Stimulated activated CD4-positive, alpha-beta T cell treated with anti-CD3 and anti-CD28 coated beads, Interleukin-4, amount 100 ng/mL, for 4 hours (primary cell): ENCODE results near the gene THSD4.
"Not testable (repeated sequence)": the region's sequence is repeated elsewhere in the genome, so short reads cannot be mapped to it uniquely, and the experiment has no call there.

Source experiments
- DNase-seq, 2 experiments: peaks; one replicate each; pipeline ENCODE4 v3.0.0-alpha.2; 2020

The THSD4 gene

DNA sequence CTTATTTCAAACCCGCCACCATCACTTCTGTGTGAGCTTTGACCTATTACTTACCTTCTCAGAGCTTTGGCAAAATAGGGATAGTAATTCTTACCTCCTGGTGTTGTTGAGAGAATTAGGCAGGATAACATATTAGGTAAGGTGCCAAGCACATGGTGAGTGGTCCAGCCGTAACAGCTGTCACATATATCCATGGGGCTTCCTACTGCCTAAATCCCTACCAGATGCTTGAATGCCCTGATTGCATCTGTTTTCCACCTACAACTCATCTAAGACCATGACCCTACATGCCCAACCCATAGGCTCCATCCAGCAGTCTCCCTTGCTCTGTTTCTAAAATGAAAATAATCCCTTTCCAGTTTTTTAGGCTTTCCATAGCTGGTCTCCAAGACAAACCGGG is 532.8 kb downstream of the THSD4 start:
- DNase-seq, result no peak

DNA sequence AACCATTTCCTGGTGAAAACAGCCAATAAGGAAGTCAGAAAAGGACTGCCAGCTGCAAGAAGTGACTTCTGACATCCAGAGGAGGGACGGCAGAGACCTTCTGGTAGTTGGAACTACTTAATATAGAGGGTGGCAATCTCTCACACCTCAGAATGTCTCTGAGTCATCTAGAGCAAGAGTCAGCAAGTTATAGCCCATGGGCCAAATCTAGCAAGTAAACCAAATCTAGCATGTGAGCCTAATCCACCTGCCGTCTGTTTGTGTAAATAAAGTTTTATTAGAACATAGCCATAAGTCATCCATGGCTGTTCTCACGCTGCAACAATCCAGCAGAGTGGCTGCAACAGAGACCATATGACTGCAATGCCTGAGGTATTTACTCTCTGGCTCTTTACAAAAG is 534.6 kb downstream of the THSD4 start:
- DNase-seq, result no peak

DNA sequence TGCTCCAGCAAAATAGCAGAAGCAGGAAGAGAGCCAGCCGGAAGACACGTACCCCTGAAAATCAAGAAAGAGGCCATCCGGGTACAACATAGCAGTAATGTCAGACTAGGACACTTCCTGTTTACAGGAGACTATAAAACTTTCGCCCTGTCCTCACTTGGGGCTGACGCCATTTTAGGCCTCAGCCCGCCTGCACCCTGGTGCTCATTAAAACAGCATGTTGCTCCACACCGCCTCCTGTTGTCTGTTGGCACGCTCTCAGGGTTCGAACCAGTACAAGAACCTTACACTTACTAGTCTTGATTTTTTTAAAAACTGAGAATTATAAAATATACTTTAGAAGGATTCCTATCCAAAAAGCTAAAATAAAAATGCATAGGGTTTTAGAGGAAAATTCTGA is 535.3 kb downstream of the THSD4 start:
- DNase-seq, result no peak

GRCh38 chr15:71651750-71652186 is 536.5 kb downstream of the THSD4 start:
- no peak for DNase-seq

- no peak for DNase-seq
Observed at GRCh38 chr15:71654042-71654719, 538.9 kb downstream of the THSD4 start.

DNA sequence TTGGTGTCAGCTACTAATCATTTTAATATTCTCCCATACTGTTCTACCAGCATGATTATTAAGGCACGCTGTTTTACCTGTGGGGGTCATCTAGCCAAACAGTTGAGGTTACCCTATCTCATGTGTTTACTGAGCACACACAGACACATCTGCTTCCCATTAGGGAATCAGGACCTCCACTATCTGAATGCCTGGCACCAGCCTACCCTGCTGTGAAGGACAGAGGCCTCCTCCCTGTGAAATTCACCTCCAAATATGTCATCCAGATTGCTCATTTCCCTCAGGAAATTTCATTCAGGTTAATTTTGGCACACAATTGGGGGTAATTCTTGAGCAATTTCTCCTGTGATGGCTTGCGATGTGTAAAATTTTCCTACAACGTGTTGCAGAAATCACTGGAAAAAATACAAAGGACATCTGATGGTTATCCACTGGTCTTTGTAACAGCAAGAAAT is 539.5 kb downstream of the THSD4 start:
- DNase-seq, result no peak

DNA sequence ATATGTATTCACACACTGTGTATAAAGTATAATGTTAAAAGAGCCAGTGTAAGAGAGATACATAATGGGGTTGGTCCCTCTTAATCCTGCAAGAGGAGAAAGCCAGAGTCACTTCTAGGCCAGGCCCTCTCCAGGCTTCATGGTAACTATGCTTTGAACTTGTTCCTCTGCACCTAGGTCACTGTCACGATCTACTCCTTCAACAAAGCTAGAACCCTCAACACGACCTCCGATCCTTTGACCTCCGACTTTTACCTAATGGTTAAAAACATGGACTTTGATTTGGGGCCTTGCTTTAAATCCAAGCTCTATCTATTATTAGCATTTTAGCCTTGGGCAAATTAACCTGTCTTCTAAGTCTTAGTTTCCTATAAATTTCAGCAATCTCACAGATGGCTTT is 541.2 kb downstream of the THSD4 start:
- no peak for DNase-seq

GRCh38 chr15:71657141-71657540 is 541.9 kb downstream of the THSD4 start:
- no peak for DNase-seq

DNA sequence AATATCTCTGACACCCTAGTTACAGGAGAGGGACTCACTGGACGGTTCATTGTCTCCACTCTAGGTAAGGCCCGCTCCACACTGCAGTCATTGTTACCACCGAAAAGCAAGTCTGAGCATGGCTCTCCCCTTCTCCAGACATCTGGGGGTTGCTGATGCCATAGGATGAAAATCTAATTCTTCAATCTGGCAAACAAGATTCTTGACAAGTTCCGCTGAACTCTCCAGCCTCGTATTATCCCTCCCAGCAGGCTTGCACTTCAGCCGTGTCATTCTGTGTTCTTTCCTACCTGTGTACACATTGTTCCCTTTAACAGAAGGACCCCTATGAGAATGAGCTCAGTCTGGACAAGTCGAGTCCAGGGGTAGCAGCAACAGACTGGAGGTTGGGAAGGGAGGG is 542.8 kb downstream of the THSD4 start:
- no peak for DNase-seq

- DNase-seq, result no peak
Observed at GRCh38 chr15:71658827-71659729, 543.8 kb downstream of the THSD4 start.

- DNase-seq, result no peak
Observed at GRCh38 chr15:71659730-71660067, 544.4 kb downstream of the THSD4 start.

- no peak for DNase-seq
Observed at GRCh38 chr15:71660501-71660900, 545.2 kb downstream of the THSD4 start.

DNA sequence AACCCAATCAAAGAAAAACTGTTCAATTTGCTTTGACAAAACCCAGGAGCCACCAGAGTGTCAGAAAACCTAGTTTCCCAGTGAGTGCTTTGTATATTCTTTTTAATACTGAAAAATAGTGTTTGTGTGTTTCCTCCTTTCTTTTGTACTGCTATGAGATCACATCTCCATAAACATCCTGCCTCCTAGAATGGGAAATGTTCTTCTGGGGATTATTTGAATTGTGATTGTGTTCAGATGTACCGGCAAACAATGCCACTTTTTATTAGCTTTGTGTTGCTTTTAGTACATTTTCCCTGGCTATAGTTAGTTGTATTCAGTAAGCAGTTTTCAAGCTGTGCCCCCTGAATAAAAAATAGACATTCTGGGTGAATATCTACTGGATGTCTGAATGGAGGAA is 547.0 kb downstream of the THSD4 start:
- DNase-seq, result no peak

- DNase-seq, result no peak
Observed at GRCh38 chr15:71664622-71665021, 549.4 kb downstream of the THSD4 start.

DNA sequence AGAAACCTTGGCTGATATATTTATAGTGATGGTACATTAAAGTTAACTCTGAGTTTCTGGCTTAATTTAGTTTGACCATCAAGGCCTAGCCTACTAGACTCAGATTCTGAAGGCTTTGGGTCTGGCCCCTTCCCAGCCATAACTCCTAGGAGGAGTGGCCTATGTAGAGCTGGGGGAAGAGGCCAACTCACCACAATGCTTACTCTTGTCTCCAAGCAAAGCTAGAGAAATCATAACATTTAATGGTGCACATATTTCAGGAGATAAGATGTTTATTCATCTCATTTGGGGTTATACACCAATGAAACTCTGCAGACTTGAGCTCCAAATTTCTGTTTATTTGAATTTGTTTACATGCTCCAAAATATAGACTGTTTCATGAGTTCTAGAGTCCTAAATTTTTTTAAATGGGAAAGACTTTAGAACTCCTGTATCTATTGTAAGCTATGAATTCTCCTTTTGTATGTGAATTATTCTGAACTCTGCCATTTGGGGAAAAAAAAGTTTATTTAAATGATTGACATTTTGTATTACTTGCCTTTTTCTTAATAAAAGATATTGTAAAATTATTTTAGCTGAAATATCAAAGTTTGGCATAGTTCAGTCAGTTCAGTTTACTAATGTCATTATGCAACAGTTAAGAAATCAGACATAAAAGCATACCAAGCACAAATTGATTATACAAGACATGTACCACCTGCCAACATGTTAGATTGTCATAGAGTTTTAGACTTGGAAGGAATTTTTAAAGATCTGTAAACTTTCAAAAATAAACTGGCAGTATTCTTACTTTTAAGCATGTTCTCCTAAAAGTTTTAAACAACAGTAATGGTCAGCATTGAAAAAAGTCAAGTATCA is 551.7 kb downstream of the THSD4 start:
- no peak for DNase-seq

DNA sequence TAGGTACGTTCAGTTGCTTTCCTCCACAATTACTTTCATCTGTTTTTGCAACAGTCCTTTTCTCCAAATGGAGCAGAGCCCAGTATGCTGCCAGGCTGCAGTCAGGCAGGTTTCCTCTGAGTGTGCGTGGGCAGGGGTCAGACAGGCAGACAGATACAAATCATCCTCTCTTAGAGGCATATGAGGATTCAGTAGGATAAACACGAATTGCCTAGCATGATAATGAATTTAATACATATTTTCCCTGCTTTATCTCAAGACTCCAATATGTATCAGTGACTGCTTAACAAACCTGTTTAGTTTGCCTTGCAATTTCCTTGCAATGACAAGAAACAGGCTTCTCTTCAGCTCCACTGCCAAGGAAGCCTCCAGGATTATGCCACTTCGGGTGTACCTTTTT is 554.4 kb downstream of the THSD4 start:
- DNase-seq, result no peak

GRCh38 chr15:71670222-71670621 is 555.0 kb downstream of the THSD4 start:
- not testable (repeated sequence) for DNase-seq

DNA sequence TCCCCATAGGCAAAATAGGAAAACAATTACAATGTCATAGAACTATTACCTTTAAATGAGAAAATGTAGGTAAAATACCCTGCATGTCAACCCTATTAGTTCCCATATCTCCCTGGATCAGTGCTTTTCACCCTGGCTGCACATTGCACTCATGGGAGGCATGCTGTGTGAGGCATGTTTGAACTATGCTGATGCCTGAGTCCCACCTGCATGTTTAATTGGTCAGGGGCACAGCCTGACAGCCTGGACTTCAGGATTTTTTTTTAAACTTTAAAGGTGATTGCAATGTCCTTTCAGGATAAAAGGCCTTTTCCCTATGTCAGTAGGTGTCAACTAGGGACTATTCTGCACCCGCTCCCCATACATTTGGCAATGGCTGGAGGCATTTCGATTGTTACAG is 559.1 kb downstream of the THSD4 start:
- no peak for DNase-seq

GRCh38 chr15:71677352-71677751 is 562.1 kb downstream of the THSD4 start:
- DNase-seq, result no peak

GRCh38 chr15:71677766-71678165 is 562.5 kb downstream of the THSD4 start:
- DNase-seq, result no peak

DNA sequence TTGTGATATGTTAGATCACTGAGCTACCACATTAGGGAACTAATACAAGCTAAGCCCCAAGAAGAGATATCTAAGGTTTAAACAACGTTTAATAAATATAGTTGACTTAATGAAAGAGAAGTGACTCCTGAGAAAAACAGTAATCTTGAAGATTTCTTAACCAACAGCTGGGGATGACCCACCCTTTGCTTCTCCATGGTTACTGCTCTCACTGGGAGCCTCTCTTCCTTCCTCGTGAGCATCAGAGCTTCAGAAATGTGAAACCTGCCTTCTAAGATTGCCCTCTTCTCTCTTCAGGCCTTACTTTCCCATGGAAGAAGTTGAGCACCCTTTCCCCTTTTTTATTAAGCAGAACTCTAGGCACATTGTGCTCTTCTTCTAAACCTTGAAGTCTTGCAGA is 562.9 kb downstream of the THSD4 start:
- DNase-seq, result no peak

DNA sequence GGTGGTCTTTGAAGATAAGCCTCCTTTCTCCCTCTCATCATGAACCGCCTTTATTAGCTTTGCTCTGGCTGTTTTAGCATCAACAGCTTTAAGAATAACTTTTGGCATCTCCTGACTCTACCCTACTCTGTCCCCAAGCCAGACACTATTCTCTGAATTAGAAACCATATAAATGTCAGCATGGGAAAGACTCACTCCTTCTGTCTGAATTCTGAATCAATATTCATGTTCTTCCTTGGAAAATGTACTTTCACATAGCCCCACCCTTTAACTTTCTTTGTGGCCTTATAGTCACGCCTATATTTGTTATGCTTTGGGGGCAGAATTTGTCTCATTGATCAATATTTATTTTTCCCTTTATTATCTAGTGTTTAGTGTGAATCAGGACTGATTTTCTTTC is 563.3 kb downstream of the THSD4 start:
- no peak for DNase-seq

- no peak for DNase-seq
Observed at GRCh38 chr15:71679223-71679792, 564.0 kb downstream of the THSD4 start.
